ENCODE data around the gene CAMTA1.

DNA sequence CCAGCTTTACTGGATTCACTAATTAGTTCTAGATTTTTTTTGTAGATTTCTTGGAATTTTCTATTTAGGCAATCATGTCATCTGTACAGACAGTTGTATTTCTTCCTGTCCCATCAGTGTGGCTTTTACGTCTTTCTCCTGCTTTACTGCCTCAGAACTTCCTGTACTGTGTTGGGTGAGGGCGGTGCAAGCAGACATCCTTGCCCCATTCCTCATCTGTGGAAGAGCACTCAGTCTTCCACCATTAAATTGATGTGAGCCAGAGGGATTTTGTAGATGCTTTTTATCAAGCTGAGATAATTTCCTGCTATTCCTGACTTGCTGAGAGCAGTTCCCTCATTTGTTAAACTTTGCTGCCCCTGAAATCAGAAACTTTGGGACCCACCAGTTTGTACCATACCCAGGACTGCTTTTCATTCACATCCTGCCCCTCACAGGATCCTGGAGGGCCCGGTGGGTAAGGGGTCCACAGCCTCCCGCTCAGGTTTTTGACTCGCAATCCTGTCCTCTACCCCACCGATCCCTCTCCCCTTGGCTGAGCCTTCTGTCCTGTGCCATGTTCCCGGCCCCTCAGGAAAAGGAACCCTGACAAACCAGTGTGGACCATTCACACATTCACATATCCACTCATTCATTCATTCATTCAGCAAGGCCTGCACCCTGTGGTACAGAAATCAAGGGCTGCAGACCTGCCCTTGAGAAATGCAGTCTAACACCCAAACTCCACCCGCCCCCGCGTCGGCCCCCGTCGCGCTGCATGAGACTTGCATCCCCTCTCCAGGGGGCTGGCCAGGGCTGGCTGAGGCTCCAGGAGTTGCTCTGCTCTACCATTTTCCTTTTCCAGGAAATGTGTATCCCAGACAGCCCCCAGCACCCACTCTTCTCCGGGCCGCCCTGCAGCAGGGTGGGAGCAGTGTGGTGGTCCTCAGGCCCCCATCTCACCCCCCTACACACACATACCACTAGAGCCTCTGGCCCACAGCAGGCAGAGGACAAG is 739.4 kb downstream of the CAMTA1 start:
- TF ChIP-seq, protein P1, sequence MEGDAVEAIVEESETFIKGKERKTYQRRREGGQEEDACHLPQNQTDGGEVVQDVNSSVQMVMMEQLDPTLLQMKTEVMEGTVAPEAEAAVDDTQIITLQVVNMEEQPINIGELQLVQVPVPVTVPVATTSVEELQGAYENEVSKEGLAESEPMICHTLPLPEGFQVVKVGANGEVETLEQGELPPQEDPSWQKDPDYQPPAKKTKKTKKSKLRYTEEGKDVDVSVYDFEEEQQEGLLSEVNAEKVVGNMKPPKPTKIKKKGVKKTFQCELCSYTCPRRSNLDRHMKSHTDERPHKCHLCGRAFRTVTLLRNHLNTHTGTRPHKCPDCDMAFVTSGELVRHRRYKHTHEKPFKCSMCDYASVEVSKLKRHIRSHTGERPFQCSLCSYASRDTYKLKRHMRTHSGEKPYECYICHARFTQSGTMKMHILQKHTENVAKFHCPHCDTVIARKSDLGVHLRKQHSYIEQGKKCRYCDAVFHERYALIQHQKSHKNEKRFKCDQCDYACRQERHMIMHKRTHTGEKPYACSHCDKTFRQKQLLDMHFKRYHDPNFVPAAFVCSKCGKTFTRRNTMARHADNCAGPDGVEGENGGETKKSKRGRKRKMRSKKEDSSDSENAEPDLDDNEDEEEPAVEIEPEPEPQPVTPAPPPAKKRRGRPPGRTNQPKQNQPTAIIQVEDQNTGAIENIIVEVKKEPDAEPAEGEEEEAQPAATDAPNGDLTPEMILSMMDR (IDR thresholded peaks at IDR 0.05): no peak
- TF ChIP-seq POLR2A (IDR thresholded peaks at IDR 0.05): no peak
